GM18858 (cell line): ENCODE results near the gene PTCD2.
"Not testable (repeated sequence)": the region's sequence is repeated elsewhere in the genome, so short reads cannot be mapped to it uniquely, and the experiment has no call there.

Source experiments
- ATAC-seq: cut with Tn5 transposase; IDR thresholded peaks from one replicate; pipeline ENCODE4 v1.9.1; 2021; ENCODE audit not compliant: unreplicated experiment

PTCD2 gene

DNA sequence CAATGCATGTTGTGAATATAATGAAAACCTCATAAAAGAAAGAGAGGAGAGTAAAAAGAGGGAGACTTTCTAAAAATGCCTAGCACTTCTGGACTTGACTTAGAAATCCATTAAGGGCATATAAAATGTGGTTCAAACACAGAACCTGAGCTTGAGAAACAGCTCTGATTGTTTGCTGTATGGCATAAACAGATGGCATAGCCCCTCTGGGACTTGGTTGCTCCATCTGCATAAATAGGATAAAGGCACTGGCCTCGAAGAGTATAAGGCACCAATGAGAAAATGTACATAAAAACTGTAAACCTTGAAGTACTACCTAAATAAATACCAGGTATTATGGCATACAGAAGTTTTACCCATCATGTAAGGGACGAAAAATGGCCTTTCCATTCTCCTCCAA is 23.9 kb upstream of the PTCD2 start:
- ATAC-seq: no peak

DNA sequence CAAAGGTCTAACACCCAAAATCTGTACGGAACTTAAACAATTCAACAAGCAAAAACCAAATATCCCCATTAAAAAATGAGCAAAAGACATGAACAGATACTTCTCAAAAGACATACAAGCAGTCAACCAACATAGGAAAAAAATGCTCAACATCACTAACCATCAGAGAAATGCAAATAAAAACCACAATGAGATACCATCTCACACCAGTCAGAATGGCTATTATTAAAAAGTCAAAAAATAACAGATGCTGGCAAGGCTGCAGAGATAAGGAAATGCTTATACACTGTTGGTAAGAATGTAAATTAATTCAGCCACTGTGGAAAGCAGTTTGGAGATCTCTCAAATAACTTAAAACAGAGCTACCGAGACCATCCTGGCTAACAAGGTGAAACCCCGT is 22.0 kb upstream of the PTCD2 start:
- peak; percentile 46 for ATAC-seq

DNA sequence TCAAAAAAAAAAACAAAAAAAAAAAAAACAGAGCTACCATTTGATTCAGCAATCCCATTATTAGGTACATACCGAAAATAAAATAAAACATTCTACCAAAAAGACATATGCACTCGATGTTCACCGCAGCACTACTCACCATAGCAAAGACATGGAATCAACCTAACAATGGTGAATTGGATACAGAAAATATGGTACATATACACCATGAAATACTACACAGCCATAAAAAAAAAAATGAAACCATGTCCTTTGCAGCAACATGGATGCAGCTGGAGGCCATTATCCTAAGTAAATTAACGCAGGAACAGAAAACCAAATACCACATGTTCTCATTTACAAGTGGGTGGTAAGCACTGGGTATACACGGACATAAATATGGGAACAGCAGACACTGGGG is 21.5 kb upstream of the PTCD2 start:
- no peak for ATAC-seq

DNA sequence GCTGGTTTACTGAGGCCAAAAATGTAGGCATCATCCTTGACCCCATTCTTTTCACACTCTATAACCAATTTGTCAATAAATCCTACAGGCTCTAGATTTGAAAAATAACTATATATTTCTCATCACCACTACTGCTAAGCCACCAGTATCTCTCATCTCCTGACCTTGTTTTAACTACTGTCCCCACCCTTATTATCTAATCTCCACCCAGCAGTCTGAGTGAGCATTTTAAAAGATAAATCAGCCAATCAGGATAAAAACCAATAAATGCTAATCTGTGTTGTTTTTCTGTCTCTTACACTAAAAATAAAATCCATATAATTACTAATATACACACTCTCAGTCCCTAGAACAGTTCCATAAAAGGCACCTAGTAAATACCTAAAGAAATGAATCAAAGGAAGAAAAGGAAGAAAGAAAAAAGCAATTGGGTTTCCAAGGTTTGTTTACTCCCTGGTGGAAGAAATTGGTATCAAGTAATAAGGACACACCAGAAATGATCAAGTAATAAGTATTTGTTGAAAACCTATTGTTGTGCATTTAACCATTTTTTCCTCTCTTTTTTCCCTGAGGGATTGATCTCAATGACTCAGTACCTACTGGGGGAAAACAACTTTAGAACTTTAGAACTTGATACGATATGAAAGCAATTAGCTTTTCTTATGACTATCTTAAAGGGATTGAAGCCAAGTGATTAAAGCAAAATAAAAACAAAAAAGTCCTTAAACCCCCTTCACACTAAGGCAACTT is 19.4 kb upstream of the PTCD2 start:
- no peak for ATAC-seq

DNA sequence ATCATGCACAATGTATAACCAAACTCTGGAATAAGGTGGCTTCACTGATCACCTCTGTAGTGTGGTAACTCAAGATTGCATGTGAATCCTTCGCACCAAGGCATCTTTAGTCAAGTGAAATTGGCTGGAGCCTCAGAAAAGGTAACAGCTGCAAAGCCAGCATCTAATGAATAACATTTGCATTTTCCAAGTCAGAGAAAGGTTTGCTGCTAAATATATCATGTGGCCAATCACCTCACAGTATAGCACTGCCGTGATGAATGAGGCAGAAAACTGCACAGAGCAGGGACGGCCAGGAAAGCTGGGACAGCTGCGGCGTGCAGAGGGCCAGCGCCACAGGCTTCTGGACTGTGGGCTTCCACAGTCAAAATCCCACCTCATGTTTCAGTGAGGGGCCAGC is 18.6 kb upstream of the PTCD2 start:
- ATAC-seq: peak; percentile 64

DNA sequence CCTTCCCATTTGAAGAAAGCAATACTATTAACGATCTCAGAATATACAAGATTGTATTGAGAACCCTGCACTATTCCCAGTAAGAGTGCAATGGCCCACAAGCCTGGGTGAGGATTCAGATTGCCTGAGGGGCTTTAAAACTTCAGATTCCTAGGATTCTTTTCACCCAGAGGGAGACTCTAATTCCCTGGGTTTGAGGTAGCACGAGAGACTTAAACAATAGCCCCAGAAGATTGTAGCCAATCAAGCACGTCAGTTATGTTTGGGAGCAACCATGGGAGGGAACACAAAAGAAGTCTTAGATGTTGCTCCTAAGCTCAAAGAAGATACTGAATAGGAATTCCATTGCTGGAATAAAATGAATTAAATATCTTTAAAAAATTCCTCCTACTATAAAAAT is 18.0 kb upstream of the PTCD2 start:
- no peak for ATAC-seq

DNA sequence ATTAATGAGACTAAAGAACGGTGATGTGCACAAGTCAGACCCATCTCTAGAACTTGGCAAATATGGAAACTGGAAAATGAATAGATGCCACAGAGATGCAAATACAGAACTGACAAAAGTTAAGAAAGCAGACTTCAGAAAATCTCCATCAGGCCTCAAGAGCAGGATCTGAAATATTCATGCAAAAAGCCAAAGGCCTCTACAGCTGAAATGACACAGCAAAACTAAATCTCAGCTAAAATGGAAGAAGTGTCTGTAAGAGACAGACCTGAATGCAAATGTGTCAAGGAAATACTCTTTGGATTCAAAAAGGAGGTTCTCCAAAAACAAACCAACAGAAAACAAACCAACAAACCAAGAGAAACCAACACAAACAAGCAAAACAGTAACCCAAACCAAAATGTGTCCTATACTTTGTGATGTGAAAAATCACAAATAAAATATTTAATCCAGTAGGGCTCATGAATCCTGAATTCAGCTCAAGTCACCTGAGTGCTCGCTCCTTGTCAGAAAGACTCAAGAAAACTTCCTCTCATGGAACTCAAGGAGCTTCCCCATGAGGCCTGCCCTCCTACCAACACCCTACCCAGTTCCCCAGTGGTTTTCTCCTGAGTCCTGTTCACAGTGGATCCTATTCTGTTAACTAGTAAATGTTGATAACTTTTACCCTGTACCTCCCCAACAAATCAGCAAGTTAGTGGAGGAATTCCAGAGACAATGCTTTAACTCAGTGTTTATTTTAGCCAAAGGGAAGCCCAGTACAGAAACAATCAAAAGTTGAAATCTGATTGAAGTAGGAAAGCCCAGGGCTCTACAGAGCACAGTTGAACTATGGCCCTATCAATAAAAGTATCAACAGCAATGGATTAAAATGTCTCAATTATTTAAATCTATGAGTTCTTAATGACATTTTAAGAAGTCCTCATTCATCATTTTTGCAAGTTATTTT is 14.7 kb upstream of the PTCD2 start:
- peak; percentile 18 for ATAC-seq

DNA sequence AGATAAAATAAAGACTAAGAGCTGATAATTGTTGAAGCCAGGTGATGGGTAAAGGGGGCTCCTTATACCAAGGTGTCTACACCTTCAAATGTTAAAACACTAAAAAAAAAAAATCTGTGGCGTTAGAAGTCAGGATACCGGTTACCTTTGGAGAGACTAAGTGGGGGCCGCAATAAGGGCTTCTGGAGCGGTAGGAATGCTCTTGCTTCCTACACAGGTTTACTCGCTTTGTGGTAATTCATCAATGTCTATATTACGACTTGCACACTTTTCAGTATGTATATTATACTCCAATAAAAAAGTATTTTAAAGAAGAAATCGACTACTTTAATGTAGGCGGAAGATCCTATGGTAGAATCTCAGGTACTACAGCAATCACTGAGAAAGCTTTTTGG is 12.6 kb upstream of the PTCD2 start:
- no peak for ATAC-seq

DNA sequence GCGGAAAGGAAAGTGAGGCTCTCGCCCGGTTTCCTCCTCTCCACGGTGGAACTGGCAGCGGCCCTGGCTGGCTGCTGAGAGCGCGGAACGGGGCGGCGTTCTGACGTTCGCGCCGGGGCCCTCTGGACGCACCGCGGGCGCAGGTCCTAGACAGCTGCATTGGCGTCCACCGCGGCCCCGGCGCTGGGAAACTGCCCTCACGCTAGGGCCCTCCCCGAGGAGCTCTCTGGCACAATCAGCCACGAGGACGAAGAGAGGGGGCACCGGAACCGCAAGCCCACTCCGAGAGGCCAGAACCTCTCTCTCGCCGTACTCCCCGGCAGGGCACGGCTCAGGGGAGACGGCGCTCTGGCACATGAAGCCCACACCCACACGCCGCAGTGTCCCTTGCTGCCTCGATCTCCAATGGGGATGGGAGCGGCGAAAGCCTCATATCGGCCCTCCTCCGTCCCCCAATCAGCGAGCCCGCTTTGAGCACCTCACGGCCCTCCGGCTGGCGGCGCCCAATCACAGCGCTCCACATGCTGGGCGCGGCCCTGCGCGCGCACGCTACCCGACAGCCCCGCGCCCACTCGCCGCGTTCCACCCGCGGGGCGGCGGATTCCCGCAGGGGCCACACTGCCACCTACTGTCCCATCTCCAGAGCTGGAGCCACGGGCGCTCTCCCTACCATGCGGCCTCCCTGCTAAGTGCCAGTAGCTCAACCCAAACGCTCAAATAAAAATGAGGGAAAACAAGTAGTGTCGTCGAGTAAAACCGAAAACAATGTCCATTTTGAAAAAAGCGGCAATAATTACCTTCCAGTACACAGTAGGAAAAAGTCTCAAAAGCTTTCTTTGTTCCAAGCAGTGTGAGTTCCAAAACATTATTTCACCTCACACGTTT is 12.0 kb upstream of the PTCD2 start:
- peak; percentile 75 for ATAC-seq

DNA sequence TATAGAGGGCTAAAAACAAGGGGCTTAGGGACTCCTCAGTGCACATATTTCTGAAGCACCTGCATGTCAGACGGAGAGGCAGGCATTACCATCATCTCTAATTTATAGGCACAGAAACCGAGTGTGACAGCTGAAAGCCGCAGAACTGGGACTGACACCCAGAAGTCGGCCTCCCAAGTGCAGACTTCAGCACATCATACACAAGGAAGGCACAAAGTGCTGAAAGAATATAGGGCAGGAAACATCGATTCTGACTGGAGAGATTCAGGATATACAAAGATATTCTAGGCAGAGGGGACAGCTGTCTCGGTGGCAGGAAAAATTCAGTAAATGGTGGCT is 11.4 kb upstream of the PTCD2 start:
- ATAC-seq: no peak

DNA sequence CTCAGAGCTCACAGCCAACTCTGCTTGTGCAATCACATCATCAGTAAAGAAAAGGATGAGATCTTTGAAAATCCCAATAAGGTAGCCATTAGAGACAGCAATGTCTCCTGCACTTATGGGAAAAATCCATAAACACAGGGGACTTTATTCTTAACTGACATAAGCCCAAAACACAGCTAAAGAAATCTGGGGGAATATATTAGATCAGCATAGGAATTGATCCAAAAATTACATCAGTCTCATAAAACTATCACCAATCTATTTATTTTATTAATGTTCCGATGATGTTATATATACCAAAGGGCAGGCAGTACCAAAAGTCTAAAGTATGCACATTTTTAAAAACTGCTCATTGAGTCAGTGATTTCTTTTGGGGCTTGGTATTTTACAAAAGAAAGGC is 7.0 kb upstream of the PTCD2 start:
- no peak for ATAC-seq

DNA sequence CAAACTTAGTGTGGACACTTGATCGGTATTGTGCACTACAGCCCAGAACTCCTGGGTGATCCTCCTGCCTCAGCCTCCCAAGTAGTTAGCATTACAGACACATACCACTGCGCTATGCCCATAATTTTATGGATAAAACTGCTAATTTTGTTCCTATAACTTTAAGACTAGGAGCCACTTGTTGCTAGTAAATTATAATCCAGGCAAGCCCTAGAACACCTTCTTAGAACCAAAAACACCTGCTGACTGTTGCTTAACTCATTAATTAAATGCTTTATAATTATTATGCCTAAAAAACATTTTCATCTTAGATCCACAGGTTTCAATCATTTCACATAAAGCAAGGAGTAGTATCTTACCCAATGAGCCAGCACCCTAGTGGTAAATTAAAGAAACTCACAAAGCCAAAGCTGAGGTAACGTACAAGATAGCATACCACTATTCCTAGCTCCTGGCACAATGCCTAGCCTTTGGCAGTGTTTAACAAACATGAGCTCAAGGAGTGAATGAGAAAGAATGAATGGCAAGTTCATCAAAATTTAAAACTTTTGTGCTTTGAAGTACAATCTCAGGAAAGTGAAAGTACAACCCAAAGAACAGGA is 5.5 kb upstream of the PTCD2 start:
- ATAC-seq: no peak

DNA sequence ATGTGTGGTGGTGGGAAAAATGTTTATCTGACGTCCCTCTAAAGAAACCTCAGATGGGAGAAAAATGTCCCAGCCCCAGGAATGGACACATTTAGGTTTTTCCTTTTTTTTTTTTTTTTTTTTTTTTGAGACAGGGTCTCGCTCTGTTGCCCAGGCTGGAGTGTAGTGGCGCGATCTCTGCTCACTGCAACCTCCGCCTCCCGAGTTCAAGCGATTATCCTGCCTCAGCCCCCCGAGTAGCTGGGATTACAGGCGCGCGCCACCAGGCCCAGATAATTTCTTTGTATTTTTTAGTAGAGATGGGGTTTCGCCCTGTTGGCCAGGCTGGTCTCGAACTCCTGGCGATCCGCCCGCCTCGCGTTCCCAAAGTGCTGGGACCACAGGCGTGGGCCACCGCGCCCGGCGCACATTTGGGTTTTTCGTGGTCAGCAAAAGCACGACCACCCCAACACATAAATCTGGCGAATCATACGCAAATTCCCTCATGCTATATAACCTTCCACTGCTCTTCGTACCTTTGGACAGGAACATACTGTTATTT is 668 bp upstream of the PTCD2 start:
- not testable (repeated sequence) for ATAC-seq

DNA sequence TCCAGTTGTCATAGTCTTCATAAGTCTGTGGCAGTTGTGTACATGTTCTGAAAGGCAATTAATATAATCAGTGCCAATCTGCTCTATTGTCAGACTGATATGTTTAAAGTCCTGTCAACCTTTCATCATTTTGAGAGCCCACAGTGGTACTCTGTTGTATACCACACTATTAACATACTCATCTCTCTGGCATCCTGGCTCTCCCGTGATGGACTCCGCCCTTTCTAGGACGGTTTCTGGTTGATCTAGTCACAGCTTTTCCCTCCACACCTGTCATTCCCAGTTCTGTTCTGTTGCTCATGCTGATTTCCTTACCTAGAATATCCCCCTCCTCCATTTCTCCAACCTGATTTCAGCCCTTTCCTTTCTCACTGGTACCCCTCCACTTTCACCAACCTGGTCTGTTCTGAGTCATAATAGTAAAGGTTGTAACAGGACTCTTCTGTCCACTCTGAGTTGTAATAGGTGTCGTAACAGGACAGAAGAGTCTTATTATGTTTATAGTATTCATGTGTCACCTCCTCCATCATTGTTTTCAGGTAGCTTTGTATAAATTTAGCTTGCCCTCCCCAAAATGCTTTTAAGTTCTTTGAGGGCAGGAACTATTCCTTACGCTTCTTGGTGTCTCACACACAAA is 4.1 kb downstream of the PTCD2 start:
- ATAC-seq: no peak

DNA sequence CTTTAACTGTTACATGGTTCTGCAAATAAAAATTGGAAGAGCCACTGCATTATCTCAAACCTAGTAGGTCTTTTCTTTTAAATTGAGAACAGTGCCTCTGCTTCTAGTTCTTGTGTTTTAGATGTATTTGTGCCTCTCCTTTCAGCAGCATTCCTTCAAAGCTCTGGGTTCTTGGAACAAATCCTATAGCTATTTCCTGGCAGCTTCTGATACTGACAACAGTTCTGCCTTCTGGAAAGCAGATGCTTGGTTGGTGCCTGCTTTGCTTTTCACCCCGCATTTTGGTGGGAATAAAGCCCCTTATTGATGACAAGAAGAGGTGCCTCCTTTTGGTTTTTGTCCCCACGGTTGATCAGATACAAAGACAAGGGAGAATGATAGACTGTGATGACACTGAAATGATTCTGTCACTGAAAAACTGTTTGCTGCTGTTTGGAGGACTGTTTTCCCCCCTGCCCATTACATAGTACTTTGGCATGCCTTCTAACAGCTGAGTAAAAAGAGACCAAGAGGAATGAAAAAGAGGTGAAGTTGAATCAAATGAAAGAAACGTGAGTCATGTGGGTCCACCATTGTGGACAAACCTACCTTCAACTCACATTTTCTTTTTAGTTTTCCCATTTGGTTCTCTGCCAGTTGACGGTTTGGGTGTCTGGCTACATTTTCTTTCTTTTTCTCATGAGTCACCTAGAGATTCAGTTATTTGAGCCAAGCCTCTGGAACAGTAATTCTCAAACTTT is 5.6 kb downstream of the PTCD2 start:
- no peak for ATAC-seq

DNA sequence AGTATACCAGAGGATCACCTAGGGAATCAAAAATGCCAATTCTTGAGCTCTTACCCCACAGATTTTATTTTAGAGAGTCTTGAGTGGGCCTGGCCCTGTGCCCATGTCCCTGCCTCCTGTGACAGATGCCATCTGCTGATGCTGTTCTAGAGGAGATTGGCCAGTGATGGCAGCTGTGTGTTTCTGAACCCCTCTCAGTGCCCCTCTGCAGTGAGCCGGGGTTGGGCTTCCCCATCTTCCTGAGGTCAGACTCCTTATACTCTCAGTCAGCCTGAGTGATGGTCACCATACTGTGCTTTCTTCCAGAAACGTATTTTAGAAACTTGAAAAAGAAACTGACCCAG is 6.1 kb downstream of the PTCD2 start:
- no peak for ATAC-seq

DNA sequence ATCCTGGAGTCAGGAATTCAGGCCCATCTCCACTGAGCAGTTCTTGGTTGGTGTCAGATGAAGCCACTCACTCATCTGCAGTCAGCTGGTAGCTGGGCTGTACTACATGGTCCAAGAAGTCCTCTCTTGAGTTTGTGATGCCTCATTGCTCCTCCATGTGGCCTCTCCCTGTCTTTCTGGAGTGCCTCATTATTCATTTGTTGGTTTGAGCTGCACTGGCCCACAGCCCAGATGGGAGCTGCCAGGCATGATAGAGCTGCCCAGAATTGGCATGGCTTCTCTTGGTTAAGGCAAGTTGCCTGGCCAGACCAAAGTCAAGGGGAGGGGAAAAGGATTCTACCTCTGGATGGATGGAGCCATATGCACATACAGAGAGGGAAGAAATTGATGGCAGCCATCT is 8.0 kb downstream of the PTCD2 start:
- no peak for ATAC-seq

DNA sequence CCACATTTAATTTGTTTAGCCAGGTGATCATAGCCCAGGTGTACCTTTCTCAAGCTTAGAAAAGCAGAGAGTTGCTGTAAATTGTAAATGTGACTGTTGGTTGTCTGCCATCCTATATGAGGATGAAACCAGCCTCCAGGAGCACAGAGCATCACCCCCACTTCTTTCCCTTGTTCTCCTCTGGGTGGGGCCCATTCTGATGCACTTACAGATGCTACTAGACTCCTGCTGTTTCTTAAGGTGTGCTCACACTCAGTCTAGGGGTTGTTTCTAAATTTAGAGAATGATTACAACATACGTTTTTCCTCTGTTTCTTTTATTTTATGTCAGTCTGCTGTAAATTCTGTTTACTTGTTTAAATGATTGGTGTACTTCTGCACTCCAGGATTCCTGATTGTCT is 10.5 kb downstream of the PTCD2 start:
- no peak for ATAC-seq

DNA sequence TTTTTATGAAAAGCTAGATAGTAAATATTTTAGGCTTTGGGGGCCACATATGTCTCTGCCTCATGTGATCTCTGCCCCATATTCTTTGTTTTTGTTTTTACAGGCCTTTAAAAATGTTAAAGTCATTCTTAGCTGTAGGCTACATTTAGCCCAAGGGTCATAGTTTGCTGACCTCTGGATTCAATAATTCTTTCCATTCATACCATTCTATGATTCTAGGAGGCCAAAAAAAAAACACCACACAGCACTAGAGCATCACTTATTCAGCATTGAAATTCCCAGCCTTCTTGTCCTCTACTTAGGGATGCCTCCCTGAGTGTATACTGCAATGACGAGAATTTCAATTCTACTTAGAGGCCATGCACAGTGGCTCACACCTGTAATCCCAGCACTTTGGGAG is 17.0 kb downstream of the PTCD2 start:
- ATAC-seq: no peak
